T-helper 1 cell treated with Interleukin-12 subunit alpha and Interleukin-12 subunit beta and Interleukin-4 antibody, amounts not matched to agents 30 ng/mL and 1 ng/mL, for 36 hours (primary cell): Measurements from ENCODE around the gene ZNF829. TPM values are rescaled to one million over a fixed set of nuclear protein-coding genes. Genes with fewer than 3 reads are reported as not detected.

Experiments used
- intact Hi-C: fragments of 100-400 bp; cut with micrococcal nuclease; formaldehyde crosslinking; loops from one replicate; pipeline ENCODE4 v1.15.1; 2024
- total RNA-seq: library from RNA; stranded (reverse); gene quantifications from 2 replicates; pipeline ENCODE4 v1.2.3, GENCODE V29; 2022

Gene ZNF829
- 4.3 and 4.8 TPM in 2 replicates for total RNA-seq

DNA sequence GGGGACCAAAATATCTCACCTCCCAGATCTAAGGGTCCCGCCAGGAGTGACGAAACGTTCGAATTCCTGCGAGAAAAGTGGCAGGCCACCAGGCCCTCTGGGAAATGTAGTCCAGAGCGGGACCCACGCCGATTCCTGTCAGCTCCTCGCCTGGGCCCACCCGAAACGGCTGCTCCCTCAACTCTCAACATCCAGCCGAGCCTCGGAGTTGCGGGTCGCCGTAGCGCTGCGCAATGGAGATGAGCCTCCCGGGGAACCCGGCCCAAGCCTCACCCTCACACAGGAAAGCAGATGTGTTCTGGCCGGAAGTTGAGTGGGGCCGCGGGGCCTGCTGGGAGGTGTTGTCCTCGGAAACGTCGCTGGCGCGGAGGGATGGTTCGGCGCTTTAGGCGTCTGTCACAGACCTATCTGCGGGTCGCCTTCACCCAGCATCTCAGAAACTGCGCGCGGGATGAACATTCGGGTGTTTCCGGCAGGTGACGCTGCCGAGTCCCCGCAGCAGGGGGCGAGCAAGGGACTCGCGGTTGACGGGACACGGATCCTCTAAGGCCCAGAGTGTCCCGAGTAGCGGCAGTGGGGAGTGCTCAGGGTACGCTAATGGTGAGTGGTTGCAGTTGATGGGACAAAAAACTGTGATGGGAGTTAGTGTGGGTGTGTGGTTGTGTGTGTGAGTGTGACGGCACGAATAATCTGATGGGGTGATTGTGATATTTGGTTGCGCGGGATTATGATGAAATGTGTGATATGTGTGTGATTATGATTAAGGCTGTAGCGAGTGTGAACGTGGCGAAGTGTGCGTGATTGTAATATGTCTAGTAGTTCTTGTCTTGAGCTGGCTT is at the start of gene ZNF829, which contains the start of gene ZNF568:
TSS of gene ZNF829 (minus strand) at position 300 of the 839 bp plus-strand sequence. CDS start 1,124 bp downstream, outside the sequence.
TSS of gene ZNF568 (plus strand) at position 341 of the 839 bp plus-strand sequence. CDS start 6,439 bp downstream, outside the sequence.
- intact Hi-C loops: loop anchor here (1.0 to 5.0 kb wide), 22 partner anchors 57 to 863 kb away; partner anchors contain the start of genes ZFP14, ZFP30, ZNF260 and ZNF345

DNA sequence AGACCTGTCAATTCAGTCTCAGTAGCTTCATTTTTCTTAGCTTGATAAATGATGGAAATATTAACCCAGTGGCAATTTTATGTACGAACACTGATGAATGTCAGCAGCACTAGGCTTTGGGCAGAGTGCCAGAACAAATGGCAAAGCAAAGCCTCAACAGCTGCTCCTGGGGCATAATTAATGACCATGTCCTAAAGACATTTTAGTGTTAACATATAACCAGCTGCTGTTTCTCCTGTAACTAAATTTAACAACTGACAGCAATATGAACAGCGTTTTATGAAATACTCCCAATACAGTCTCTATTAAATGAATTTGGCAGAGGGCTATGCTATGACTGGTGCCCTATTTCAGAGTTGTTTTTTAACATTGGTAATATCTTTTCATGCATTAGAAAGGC is 47.2 kb upstream of the ZNF829 start:
- intact Hi-C loops: no loop called here

DNA sequence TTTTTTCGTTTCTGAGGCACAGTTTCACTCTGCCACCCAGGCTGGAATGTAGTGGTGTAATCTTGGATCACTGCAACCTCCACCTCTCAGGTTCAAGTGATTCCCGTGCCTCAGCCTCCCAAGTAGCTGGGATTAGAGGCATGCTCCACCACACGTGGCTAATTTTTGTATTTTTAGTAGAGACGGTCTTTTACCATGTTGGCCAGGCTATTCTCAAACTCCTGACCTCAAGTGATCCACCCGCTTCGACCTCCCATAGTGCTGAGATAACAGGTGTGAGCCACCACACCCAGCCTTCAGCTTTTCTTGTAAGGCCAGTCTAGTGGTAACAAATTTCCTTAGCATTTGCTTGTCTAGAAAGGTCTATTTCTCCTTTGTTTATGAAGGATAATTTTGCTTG is 46.3 kb upstream of the ZNF829 start:
- intact Hi-C loops: no loop called here

DNA sequence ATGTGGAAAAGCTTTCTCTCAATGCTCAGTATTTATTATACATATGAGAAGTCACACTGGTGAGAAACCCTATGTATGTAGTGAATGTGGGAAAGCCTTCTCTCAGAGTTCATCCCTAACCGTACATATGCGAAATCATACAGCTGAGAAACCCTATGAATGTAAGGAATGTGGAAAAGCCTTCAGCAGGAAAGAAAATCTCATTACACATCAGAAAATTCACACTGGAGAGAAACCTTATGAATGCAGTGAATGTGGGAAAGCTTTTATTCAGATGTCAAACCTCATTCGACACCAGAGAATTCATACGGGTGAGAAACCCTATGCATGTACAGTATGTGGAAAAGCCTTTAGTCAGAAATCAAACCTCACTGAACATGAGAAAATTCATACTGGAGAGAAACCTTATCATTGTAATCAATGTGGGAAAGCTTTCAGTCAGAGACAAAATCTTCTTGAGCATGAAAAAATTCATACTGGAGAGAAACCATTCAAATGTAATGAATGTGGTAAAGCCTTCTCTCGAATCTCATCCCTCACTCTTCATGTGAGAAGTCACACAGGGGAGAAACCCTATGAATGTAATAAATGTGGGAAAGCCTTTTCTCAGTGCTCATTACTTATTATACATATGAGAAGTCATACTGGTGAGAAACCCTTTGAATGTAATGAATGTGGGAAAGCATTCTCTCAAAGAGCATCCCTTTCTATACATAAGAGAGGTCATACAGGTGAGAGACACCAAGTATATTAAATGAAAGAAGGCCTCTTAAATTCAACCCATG is 34.4 kb upstream of the ZNF829 start:
- intact Hi-C loops: no loop called here

DNA sequence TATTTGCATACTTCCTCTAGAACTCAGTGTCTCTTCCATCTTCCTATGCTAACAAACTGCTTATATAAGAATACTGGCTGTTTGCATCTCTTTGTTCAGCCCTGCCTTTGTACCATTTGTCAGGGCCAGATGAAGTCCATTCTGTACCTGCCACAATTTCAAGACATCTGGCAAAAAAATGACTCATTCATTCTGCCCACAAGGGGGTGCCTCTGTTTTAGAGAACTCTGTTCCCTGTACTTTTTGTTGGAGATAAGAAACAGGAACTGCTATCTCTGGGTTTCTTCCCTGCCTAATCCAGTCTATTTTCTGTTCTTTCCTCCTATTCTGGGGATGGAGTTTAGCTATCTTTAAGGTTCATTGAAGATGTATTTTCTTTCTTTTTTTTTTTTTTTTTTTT is 23.1 kb upstream of the ZNF829 start:
- intact Hi-C loops: no loop called here

DNA sequence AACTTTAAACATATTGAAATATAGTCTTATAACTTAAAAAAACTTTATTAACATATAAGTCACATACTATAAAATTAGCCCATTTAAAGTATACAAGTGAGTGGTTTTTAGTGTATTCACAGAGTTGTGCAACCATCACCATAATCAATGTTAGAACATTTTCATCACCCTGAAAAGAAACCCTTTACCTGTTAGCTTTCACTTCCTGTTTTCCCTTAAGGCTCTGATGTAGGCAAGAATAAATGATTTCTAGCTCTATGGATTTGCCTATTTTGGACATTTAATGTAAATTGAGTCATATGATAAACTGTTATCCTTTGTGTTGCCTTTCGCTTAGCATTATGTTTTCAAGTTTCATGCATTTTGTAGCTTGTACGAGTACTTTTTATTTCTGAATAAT is 15.6 kb upstream of the ZNF829 start:
- intact Hi-C loops: no loop called here

DNA sequence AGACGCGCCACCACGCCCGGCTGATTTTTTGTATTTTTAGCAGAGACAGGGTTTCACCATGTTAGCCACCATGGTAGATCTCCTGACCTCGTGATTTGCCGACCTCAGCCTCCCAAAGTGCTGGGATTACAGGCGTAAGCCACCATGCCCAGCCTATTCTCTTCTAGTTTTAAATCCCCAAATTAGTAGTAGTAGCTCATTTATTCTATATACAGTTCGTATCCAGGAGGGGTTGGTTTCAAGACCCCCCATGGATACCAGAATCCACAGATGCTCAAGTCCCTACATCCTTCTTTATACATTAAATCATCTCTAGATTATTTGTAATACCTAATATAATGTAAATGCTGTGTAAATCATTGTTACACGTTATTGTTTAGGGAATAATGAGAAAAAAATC is 2.0 kb upstream of the ZNF829 start:
- intact Hi-C loops: loop anchor here (5.0 kb wide), 1 partner anchor 791 kb away; no protein-coding TSS in a partner anchor

DNA sequence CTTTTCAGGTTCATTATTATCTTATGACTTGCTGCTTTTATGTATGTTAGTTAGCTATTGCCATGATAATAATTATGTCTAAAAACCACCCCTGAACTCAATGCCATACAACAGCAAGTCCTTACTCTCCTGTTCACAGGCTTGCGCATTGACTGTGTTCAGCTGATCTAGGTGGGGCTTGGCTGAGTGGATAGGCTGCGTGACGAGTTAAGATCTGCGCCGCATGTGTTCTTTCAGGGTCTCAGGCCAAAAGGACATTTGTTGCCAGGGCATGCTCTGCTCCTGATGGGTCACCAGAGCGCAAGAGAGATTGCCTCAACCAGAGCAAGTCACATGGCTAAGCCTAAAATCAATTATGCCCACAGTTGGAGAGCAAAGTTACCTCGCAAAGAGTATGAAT is 900 bp upstream of the ZNF829 start:
- intact Hi-C loops: loop anchor here (1.0 to 5.0 kb wide), 22 partner anchors 56 to 862 kb away; partner anchors contain the start of genes ZFP14, ZFP30, ZNF260 and ZNF345

DNA sequence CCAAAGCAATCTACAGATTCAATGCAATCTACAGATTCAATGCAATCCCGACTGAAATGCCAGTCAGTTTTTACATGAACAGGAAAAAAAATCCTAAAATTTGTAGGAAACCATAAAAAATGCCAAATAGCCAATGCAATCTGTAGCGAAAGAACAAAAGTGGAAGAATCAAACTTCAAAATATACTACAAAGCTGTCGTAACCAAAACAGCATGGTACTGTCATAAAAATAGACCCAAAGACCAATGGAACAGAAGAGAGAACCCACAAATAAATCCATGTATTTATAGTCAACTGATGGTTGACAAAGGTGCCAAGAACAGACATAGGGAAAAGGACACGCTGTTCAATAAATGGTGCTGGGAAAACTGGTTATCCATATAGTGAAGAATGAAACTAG is 17.7 kb downstream of the ZNF829 start:
- intact Hi-C loops: no loop called here

DNA sequence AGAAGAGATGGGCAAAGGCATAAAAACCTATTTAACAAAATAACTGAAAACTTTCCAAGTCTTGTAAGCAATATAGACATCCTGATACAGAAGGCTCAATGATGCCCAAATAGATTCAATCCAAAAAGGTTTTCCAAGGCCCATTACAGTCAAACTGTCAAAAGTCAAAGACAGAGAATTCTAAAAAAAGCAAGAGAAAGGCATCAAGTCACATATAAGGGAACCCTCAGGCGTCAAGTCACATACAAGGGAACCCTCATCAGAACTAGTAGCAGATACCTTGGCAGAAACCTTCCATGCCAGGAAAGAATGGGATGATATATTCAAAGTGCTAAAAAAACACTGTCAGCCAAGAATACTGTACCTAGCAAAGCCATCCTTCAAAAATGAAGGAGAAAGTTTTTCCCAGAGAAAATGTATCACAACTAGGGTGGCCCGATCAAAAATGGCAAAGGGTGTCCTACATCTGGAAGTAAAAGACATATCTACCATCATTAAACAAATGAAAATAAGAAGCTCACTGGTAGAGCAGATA is 21.2 kb downstream of the ZNF829 start:
- intact Hi-C loops: no loop called here

DNA sequence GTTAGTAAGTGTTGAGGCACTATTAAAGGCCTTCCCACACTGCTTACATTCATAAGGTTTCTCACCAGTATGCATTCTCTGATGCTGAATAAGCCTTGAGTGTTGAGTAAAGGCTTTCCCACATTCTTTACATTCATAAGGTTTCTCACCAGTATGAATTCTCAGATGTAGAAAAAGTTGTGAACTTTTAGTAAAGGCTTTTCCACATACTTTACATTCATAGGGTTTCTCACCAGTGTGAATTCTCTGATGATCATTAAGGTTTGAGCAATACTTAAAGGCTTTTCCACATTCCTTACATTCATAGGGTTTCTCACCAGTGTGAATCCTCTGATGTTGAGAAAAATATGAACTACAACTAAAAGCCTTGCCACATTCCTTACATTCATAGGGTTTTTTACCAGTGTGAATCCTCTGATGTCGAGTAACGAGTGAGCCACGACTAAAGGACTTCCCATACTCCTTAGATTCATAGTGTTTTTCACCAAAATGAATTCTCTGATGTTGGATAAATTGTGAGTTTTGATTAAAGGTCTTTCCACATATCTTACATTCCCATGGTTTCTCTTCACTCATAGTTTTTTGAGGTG is 24.2 kb downstream of the ZNF829 start:
- intact Hi-C loops: no loop called here

DNA sequence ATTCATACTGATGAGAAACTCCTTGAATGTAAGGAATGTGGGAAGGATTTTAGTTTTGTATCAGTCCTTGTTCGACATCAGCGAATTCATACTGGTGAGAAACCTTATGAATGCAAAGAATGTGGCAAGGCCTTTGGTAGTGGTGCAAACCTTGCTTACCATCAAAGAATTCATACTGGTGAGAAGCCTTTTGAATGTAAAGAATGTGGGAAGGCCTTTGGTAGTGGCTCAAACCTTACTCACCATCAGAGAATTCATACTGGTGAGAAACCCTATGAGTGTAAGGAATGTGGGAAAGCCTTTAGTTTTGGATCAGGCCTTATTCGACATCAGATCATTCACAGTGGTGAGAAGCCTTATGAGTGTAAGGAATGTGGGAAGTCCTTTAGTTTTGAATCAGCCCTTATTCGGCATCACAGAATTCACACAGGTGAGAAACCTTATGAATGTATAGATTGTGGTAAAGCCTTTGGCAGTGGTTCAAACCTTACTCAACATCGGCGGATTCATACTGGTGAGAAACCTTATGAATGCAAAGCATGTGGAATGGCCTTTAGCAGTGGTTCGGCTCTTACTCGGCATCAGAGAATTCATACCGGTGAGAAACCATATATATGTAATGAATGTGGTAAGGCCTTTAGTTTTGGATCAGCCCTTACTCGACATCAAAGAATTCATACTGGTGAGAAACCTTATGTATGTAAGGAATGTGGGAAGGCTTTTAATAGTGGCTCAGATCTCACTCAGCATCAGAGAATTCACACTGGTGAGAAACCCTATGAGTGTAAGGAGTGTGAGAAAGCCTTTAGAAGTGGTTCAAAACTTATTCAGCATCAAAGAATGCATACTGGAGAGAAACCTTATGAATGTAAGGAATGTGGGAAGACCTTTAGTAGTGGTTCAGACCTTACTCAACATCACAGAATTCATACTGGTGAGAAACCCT is 38.8 kb downstream of the ZNF829 start:
- intact Hi-C loops: no loop called here

DNA sequence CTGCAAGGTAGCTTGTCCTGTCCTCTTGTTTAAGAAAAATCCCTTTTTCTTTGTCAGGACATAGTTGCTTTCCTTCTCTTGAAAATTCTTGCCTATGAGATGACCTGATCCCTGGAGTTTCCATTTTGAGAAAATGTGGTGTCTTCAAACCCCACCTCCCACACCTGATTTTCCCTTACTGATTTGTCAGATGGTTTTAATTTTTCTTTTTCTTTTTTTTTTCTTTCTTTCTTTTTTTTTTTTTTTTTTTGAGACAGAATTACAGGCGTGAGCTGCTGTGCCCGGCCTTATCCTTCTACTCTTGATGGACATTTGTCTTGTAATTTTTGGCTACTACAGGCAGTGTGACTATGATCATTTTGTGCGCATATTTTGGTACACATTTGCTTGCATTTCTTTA is 64.2 kb downstream of the ZNF829 start:
- intact Hi-C loops: loop anchor here (1.0 to 10.0 kb wide), 5 partner anchors 247 to 725 kb away; partner anchors contain the start of genes ZNF382, ZNF527 and ZNF585A

DNA sequence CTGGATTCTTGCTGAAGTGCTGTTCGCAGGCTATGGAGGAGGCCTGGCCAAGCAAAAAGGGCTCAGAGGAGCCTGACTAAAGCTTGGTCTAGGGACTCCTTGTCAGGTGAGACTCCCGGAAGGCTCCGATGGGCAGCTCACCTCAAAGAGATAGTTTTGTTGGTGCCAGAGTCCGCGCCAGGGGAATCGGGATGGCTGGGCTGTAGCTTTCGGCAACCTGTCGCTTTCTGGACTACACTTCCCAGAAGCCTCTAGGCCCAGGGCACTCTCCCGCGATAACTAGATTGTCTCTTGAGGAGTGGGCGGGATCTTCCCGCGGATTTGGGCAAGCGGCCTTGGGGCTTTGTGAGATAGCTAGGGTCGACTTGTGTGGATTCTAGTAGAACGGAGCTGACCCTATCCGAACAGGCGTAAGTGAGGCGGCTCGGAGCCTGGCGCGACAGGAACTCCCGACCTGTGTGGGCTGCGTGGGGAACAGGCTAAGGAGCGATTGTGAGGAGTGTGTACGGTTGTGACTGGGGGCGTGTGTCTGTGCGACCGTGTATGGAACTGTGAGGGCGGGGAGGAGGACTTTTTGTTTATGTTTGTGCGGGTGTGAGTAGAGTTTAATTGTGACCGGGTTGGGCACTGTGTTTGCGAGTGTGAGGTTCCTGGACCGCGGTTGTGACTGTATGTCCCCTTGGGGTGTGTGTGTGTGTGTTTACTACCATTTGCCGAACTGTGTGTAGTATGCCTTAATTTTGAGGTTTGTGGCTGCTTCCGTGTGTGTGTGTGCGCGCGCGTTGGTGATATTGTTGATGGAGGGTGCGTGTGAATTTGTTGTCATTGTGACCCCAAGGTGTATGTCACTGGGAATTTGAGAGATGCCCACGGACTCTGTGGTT is 65.3 kb downstream of the ZNF829 start, which contains the start of gene ZNF345:
TSS of gene ZNF345 (plus strand) at position 318 of the 884 bp plus-strand sequence. CDS start 25,955 bp downstream, outside the sequence.
- intact Hi-C loops: loop anchor here (1.0 to 10.0 kb wide), 24 partner anchors 12 to 928 kb away; partner anchors contain the start of genes ZFP14, ZFP82, ZNF260 and ZNF382

DNA sequence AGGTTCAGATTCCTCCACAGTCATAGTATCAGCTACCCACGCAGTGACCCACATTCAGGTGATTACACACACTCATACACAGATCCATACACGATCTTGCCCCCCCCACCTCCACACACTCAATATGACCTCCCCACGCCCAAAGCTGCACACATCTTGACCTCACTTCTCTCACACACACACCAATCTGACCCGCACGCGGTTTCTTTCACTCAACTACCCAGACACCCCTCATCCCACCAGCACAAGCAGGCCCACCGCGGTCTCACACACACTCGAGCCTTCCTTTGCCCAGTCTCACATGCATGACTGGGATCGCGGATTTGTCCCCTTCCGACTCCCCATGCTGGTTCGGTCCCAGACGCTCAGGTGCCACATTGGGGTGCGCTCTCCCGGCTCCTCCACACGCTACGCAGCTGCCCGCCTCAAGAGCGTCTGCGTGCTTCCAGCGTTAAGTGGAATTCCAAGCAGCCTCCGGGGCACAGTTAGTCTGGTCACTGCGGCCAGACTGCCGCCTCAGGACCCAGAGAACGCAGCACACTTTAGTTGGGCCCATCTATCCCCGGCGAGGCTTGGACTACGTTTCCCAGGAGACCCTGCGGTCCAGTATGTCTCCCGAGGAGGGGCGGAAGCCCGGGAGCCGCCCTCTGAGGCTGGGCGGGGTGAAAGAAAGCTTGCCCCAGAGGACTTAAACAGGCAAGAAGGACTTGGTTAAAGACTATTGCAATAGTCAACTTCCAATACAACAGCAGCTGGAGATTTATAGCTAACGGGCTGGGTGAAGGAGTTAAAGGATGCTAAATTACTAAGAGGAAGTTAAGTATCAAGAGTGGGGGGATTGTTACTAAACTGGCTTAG is 66.2 kb downstream of the ZNF829 start:
- intact Hi-C loops: loop anchor here (1.0 to 10.0 kb wide), 23 partner anchors 12 to 929 kb away; partner anchors contain the start of genes ZFP14, ZFP82, ZNF260 and ZNF382

DNA sequence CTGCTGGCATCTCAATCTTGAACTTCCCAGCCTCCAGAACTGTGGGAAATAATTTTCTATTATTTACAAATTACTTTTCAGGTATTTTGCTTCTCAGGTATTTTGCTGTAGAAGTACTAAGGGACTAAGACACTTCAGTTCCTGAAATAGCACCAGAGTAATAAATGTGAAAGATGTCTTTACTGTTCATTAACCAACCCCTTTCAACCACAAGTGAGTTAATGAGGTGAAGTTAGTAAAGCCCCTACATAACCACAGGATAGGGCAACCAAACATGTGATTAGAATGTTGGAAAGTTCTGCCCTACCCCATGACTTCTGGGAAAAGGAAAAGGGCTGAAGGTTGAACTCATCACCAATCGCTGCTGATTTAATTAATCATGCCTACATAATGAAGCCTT is 68.1 kb downstream of the ZNF829 start:
- intact Hi-C loops: no loop called here

DNA sequence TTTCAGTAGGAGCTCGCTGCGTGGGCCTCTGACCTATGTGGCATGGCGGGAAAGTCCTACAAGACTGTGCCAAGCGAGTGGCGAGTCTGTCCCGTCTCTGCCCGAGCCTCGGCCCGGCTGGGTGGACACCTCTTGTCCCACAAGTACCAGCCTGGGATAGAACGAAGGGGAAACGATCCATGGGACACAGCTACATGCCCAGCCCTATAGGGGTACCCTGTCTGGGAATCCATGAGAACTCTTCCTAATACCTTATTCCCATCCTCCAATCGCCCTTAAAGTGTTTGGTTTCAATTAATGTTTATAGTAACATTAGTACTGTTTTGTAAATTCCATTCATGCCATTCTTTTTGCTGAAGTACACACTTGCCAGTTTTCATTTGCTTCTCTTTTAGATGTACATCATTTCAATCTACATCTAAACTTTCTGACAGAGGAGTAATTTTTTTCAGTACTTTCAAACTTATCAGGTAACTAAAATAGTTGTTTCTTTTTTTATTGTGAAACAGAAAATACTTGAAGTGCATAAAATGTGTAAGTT is 77.2 kb downstream of the ZNF829 start:
- intact Hi-C loops: loop anchor here (1.0 to 10.0 kb wide), 18 partner anchors 11 to 816 kb away; partner anchors contain the start of genes ZFP14, ZFP30, ZNF146 and ZNF260
